Activated CD8-positive, alpha-beta memory T cell treated with anti-CD3 and anti-CD28 coated beads for 24 hours (primary cell): Measurements from ENCODE around the gene TSPEAR.

ENCODE experiments used
- DNase-seq: peaks from one replicate; pipeline ENCODE4 v3.0.0-alpha.2; 2020

The TSPEAR gene

DNA sequence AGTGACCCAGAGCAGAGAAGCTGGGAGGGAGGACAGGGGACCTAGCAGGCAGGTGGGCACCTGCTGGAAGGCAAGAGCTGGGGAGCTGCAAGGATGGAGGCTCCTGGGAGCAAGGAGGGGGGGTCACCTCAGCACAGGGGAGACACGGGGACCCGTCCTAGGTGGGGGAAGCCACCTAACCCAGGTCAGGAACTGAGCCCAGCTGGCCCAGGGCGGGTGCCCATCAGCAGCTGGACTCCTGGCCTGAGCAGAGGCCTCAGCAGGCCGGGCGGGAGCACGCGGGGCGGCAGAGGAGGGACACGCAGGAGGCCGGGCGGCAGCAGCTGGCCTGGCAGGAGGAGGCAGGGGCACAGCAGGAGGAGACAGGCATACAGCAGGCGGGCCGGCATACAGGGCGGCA, 172.3 kb downstream of the TSPEAR start:
- peak; percentile 30 for DNase-seq

DNA sequence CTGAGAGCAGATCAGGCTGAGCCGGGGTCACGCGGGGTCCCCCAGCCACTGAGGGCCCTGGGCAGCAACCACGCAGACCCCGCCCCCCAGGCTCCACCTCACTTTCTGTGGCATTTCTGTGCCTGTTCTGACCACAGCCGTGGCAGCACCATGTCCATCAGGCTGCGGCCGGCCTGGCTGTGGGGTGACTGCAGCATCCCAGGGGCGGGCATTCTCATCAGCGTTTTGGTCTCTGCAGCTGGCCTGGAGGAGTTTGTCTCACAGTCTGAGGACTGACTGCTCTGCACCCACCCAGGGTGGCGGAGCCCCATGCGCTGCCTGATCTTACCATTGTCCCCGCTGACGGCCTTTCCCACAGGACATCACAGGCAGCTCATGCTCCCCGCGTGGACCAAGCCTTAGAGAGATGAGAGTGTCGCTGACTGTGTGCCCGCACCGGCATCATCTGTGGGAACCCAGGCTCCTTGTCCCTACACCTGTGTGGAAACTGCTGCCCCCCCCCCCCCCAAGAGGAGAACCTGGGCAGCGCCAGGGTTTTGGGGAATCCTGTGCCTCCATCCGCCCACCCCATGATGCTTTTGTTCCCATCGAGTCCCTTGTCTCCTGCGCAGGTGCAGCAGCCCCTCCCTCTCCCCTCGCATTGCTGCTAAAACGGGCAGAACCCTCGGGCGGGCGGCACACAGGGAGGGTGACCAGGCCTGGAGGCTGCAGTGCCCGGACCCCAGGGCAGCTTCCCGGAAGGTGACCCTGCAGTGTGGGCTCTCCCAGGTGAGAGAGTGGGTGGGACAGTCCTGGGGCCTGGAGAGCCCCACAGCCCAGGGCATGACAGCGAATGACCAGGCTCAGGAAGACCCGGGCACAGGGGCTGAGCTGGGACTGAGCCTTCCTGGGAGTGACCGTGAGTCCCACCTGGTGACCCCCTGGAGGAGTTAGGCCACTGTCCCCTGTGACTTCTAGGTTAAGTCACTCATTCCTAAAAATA, 173.2 kb downstream of the TSPEAR start:
- DNase-seq, result peak; percentile 28

DNA sequence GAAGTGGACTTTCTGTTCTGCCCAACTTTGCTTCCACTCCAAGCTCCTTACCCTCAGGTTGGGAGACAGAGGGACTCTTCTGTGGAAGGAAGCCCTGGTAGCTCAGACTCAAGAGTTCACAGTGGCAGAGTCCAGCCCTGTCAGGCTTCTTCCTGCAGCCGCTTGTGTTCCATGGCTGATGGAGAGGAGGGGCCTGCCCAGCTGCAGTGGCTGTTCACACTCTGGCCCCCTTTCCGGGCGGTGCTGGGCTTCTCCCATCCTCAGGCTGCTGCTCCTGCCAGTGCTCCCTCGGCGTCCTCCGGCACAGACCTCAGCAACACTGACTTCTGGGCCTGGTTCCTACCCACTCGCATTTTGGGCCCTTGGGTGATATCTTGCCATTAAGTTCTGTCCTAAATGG, 175.4 kb downstream of the TSPEAR start:
- peak; percentile 35 for DNase-seq

DNA sequence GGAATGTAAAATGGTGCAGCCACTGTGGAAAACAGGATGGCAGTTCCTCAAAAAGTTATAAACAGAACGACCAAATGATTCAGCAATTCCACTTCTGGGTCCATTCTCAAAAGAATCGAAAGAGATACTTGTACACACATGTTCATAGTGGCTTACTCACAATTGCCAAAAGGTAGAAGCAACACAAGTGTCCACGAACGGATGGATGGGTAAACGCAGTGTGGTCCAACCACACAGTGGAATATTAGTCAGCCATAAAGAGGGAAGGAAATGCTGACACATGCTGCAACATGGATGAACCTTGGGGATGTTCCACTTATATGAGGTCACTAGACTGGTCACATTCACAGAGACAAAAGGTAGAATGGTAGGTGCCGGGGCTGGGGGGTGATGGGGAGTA, 176.7 kb downstream of the TSPEAR start:
- DNase-seq, result no peak

DNA sequence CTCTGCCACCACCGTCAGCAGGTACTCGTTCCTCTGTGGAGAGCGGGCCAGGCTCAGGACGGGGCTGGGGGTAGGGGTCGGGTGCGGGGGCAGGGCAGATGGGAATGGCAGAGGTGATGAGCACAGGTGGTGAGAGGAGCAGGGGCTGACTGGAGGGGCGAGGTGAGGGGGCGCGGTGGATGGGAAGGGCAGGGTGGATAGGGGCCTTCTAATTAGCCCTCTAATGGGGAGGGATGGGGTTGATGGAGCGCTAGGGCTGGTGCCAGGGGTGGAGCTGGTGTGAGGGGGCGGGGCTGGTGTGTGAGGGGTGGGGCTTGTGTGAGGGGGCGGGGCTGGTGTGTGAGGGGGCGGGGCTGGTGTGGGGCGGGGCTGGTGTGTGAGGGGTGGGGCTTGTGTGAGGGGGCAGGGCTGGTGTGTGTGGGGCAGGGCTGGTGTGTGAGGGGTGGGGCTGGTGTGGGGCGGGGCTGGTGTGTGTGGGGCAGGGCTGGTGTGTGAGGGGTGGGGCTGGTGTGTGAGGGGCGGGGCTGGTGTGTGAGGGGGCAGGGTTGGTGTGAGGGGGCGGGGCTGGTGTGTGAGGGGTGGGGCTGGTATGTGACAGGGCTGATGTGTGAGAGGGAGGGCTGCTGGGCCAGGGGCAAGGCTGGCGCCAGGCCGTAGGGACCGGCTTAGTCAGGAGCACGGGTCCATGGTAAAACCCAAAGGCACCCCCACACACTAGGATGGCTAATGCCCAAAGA, 177.3 kb downstream of the TSPEAR start:
- no peak for DNase-seq

DNA sequence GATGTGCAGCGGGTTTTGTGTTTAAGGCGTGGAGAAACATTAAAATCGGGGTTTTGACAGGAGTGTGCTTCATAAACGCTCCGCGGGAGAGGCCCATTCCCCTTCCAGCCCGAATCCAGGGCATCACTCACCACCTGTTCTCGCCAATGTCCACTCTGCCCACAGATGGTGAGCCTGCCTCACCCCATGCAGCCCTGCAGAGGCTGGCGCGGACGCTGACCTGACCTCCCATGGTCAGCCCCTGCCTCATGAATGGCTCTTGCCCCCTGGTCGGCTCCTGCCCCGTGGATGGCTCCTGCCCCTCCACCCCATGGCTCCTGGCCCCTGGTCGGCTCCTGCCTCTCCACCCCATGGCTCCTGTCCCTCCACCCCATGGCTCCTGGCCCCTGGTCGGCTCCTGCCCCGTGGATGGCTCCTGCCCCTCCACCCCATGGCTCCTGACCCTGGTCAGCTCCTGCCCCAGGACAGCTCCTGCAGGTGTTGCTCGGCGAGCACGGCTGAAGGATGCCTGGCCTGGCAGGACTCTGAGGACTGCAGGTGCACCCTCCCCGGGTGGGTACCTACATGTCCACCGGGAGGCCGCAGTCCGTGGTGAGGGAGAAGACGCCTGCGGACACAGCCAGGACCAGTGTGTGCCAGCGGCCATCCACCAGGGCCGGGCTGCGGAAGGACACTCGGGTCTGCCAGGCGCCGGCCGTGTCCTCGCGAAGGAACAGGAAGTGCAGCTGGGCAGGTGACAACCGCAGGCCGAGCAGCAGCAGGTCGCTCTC, 178.1 kb downstream of the TSPEAR start:
- DNase-seq, result no peak

DNA sequence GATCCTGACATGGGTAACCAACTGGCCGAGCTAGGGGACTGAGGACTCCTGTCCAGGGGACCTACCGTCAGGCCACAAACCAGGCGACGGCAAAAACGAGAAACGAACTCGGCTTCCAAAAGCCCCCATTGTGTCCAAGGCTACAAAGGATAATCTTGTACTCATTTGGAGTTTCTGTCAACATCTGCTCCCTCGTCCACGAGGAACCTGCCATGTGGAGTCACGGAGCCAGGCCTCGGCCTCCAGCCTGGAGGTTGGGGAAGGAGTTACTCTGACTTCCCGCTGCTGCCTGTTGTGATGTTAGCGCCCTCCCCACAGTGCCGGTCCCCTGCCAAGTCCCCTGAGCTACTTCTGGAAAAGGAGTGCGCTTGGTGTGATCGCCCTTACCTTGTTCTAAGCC, 178.7 kb downstream of the TSPEAR start:
- DNase-seq, result no peak

DNA sequence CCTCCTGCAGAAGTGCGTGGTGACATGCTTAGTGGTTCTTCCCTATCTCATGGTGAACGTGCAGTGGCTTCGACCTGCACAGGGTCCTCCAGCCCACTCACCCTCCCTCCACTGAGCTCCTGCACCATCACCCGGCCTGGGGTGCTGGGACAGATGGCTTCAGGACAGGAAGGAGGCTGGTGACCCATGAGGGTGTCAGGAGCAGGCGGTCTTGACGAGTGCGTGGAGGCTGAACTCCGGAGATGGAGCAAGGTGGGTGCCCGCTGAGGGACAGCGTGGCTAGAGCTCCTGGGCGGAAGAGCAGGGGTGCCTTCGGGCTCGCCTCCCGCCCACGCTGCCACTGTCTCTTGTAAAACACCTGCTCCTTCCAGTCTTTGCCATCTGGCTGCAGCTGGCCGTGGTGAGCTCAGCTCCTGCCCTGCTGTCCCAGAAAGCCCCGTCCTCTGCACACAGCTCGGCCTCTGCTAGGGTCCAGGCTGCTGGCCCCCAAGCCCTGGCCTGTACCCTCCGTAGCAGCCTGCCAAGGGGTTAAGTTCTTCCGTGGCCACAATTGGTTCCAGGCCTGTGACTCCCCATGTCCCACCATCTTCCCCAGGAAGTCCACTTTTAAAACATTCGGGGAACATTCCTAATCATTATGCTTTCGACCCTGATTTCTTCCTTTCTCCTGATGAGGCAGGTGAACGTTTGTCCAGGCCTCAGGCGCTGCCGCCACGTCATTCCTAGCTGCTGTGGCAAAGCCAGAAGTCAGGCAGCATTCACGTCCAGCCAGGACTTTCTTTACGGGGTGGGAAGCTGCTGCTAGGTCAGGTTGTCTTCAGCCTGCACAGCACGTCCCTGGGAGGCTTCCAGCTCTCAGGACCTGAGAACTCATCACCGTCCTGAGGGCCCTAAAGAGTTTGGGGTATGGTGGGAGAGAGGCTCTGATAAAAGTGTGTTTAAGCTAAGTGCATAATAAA, 179.5 kb downstream of the TSPEAR start:
- no peak for DNase-seq

DNA sequence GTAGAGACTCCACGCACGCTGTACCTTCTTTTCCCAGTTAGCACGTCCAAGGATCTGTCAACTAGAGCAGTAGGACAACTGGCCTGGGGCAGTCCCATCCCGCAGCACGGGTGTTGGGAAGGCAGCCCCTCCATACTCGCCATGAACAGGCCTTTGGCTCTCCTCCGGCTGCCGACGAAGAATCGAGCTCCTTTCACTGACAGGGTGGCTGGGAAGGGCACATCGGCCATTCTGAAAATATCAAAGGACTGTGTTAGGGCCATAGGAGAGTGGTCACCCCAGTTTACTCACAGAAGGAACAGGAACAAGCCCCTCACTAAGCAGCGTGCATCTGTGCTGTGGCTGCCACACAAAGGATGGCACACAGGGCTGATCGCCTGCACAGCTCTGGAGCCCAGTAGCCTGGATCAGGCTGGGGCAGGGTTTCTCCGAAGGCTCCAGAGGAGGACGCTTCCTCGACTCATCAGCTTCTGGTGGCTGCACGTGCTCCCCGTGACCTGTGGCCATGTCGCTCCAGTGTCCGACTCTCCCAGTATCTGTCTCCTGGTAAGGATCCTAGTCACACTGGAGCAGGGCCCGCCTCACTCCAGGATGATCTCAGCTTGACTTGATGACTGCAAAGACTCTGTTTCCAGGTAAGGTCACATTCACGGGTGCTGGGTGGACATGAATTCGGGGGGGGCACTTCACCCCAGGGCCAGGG, 180.3 kb downstream of the TSPEAR start:
- no peak for DNase-seq

- DNase-seq, result no peak
These were observed 181.0 kb downstream of the TSPEAR start for GRCh38 chr21:44530221-44530902.

- DNase-seq, result no peak
These were observed 181.8 kb downstream of the TSPEAR start for GRCh38 chr21:44529503-44530125.

GRCh38 chr21:44529011-44529421, 182.4 kb downstream of the TSPEAR start:
- DNase-seq, result no peak

DNA sequence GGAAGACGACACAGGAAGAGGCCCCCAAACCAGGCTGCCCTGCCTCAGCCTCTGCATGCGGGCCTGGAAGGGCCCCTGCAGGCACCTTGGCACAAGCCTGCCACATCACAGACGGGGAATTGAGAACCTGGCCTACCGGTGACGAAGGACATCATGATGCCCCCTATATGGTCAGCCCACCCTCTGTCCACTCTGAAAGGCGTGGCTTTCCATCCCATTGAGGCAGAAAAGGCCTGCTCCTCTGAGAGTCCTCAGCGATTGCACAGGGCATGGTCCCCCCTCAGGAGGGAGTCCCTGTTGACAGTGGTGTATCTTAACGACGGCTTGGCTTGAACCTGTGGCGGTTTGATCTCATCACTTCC, 182.8 kb downstream of the TSPEAR start:
- DNase-seq, result no peak

DNA sequence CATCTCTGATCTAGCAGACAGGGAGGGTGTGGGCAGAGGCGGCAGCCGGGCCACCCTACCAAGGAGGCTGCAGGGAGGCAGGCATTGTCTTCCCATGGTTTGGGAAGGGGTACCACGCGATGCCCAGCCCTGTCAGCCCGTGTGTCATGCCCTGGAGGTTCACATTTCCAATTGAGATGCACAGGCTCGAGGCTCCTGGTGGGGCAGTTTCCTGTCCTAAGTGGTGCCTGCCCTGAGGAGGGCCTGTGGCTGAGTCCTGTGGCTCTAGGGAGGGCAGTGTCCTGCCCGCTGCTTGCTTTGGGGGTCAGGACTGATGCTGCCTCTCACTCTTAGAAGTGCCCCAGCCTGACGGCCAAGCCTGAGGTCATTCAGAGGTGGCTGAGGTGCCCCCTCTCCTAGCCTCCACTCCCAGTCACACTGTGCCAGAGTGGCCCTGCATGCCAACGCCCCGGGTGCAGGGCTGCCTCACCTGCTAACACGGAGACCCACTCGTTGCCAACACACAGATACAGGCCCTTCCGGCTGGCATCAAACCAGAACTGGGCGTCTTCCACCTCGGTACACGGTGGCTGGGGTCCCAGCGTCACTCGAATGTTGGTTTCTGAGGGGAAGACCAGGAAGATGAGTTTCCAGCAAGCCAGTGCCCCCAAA, 183.3 kb downstream of the TSPEAR start:
- no peak for DNase-seq

- no peak for DNase-seq
These were observed 184.0 kb downstream of the TSPEAR start for GRCh38 chr21:44527156-44527982.

GRCh38 chr21:44526096-44526997, 185.0 kb downstream of the TSPEAR start:
- no peak for DNase-seq

- no peak for DNase-seq
These were observed 185.8 kb downstream of the TSPEAR start for GRCh38 chr21:44525391-44526095.
